Measurements from ENCODE around the gene FRMD8. TPM values are rescaled to one million over a fixed set of nuclear protein-coding genes. Genes with fewer than 3 reads are reported as not detected.

The FRMD8 gene
- total RNA-seq, 5 donors from 2014 or later (not counting 1 experiment from before 2014, with no cell fraction given), result 35.6 to 79.1 (median 77.8) TPM

DNA sequence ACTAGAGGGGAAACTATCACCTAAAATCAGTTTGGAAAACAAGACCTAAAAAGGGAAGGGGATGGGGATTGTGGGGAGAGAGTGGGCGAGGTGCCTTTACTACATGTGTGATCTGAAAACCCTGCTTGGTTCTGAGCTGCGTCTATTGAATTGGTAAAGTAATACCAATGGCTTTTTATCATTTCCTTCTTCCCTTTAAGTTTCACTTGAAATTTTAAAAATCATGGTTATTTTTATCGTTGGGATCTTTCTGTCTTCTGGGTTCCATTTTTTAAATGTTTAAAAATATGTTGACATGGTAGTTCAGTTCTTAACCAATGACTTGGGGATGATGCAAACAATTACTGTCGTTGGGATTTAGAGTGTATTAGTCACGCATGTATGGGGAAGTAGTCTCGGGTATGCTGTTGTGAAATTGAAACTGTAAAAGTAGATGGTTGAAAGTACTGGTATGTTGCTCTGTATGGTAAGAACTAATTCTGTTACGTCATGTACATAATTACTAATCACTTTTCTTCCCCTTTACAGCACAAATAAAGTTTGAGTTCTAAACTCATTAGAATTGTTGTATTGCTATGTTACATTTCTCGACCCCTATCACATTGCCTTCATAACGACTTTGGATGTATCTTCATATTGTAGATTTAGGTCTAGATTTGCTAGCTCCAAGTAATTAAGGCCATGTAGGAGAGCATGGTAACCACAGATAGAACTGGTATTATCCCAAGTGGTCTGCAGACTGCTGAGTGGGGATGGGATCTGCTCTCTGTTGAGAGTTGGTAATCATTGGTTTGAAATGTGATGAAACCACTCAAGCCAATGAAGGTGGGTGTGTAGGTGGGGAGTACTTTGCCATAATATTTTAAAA is 39.8 kb downstream of the FRMD8 start:
- Histone ChIP-seq H3K4me3 (ENCODE audit: control insufficient read depth in 1 of 2, extremely low read depth in 1 of 2, low read length in 1 of 2) (peak overlapping the region; percentile 92 to 95), H3K36me3 (ENCODE audit: control insufficient read depth in 2 of 2, extremely low read depth in 1 of 2, insufficient read depth in 1 of 2, low read length in 1 of 2) (peaks cover 0 to 15% of the 10 kb centered on the region in 2 donors), H3K27me3 (replicated peaks in 1 of 2; ENCODE audit: control insufficient read depth in 2 of 2, extremely low read depth in 1 of 2, insufficient read depth in 2 of 2, low read length in 1 of 2) (no peaks in the 10 kb centered on the region), H3K27ac (ENCODE audit: low read length) (peak overlapping the region; percentile 95), H3K4me1 (ENCODE audit: control insufficient read depth in 1 of 2, extremely low read depth in 1 of 2, insufficient read depth in 2 of 2, low read length in 2 of 2) (peaks cover 65 to 76% of the 10 kb centered on the region in 2 experiments), H3K9me3 (no peaks in the 10 kb centered on the region)
- peaks cover 52 to 90% (median 52%) of the 10 kb centered on the region in 3 donors for H3K4me1 Mint-ChIP-seq
- CTCF ChIA-PET, result interaction anchor here in 1 of 2 donors (0.7 to 1.7 kb wide), 2 partner anchors 76 to 82 kb away, joined by 5 to 11 read pairs; no protein-coding TSS in a partner anchor
- DNase-seq, result peak in 8 of 35 experiments; percentile 16 to 86 (median 44)
- peaks cover 54% of the 10 kb centered on the region for H3K36me3 Mint-ChIP-seq
- no peaks in the 10 kb centered on the region for H3K9me3 Mint-ChIP-seq
- POLR2A ChIA-PET, result interaction anchor here (0.6 to 12.1 kb wide), 8 partner anchors 9 to 647 kb away, joined by 3 to 306 read pairs (median 4); partner anchors contain the start of gene MALAT1 (in 2 of the 2)
- no peaks in the 10 kb centered on the region for H3K27me3 Mint-ChIP-seq
- no CpG with 5 or more reads among the region's 9 CpGs for WGBS (ENCODE audit: insufficient coverage)
- ATAC-seq (replicated peaks in 1 of 4), result peak; percentile 8 to 43 (median 8)
- peak overlapping the region; percentile 98 to 99 for H3K27ac Mint-ChIP-seq
- peak overlapping the region; percentile 91 to 100 (median 98) for H3K4me3 Mint-ChIP-seq

DNA sequence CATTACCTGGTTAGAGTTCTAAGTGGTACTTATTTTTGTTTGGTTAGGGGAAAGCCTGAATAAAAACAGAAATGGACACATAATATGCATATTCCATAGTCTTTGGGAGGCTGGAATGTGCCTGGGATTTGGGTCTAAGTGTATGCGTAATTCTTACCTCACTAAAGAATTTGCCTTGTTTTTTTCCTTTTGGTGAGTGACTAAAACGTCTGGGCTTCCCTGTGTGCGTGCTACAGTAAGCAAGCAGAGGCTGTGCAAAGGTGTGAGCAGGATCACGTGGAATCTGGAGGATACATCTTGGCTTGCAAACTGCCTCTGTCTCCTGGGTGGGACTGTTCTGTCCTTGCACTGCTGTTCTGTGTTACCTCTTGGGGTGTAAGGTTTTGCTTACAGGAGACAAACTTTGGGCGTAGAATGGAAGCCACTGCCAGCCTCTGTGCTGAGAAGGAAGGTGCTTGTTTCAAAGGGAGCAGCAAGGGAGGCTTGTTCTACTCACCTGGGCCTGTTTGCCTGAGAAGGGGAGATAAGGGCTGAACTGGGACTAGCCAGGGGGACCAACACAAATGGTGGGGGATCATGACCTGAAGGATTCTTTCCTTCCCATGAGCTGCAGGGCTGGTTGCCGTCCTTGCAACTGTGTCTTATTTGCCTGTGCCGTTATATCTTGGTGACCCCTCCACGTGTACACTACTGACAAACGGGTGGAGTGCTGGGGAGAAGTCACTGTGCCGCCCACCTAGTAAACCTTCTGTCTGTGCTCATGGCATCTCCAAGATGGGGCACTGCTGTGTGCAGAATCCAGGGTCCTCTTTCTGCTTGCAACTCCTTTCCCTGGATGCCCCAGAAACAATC is 40.6 kb downstream of the FRMD8 start:
- ATAC-seq (replicated peaks in 1 of 4) (no peak), DNase-seq (peak in 6 of 35 experiments; percentile 7 to 52 (median 34))
- Histone ChIP-seq H3K27ac (ENCODE audit: low read length) (peak overlapping the region; percentile 95), H3K36me3 (ENCODE audit: control insufficient read depth in 2 of 2, extremely low read depth in 1 of 2, insufficient read depth in 1 of 2, low read length in 1 of 2) (peaks cover 0 to 15% of the 10 kb centered on the region in 2 donors), H3K9me3 (no peaks in the 10 kb centered on the region), H3K27me3 (replicated peaks in 1 of 2; ENCODE audit: control insufficient read depth in 2 of 2, extremely low read depth in 1 of 2, insufficient read depth in 2 of 2, low read length in 1 of 2) (no peaks in the 10 kb centered on the region), H3K4me1 (ENCODE audit: control insufficient read depth in 1 of 2, extremely low read depth in 1 of 2, insufficient read depth in 2 of 2, low read length in 2 of 2) (peaks cover 57 to 80% of the 10 kb centered on the region in 2 experiments), H3K4me3 (ENCODE audit: control insufficient read depth in 1 of 2, extremely low read depth in 1 of 2, low read length in 1 of 2) (peak overlapping the region; percentile 42 to 92)
- Mint-ChIP-seq H3K27me3 (no peaks in the 10 kb centered on the region), H3K36me3 (peaks cover 54% of the 10 kb centered on the region), H3K4me3 (peak overlapping the region; percentile 91 to 100 (median 98)), H3K4me1 (peaks cover 58 to 95% (median 61%) of the 10 kb centered on the region in 3 donors), H3K9me3 (no peaks in the 10 kb centered on the region), H3K27ac (peak overlapping the region; percentile 98 to 99)
- ChIA-PET CTCF (no interaction called here), POLR2A (interaction anchor here (2.2 to 12.1 kb wide), 3 partner anchors 72 to 73 kb away, joined by 8 to 306 read pairs (median 98); partner anchors contain the start of gene MALAT1 (in 2 of the 2))
- 5% methylated on average over 5 of the region's 10 CpGs for WGBS (ENCODE audit: insufficient coverage)

DNA sequence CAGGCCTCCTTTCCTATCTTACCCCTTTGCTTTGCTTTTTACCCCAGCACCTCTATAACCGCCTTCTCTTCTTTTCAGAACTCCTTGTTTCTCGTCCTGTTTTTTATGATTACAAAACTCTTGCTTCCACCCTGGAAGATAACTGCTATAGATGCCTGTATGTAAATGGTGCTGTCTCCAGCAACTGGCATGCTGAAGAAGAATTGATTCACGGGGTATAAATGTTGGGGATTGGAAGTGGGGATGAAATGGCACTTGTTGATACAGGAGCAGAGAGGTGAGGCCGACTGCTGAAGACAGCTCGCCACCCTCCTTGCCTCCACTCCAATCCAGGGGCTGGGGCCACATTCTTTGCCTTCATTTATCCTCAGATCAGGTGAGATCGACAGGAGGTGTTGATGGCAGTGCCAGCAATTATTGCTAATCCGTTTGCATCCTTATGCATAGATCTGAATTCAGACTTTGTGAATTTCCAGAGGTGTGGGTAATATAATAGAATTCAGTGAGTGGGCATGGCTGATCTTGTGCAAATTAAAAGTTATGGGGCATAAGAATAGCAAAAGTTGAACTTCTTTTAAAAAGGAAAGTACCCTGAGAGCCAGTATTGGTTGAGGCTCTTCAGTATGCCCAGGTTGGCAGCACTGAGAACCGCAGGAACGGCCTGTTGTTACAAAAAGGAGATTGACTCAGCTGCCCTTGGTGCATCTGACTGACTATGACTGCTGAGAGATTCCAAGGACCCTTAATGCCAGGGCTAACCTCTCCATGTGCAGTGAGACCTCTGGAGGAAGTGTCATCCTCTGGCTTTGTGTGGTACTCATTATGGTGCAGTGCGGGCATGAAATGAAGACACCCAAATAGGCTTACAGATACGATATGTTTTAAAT is 41.5 kb downstream of the FRMD8 start:
- no peaks in the 10 kb centered on the region for H3K9me3 ChIP-seq
- H3K27me3 ChIP-seq (replicated peaks in 1 of 2; ENCODE audit: control insufficient read depth in 2 of 2, extremely low read depth in 1 of 2, insufficient read depth in 2 of 2, low read length in 1 of 2), result no peaks in the 10 kb centered on the region
- H3K9me3 Mint-ChIP-seq, result no peaks in the 10 kb centered on the region
- peak overlapping the region; percentile 30 to 92 for H3K4me3 ChIP-seq (ENCODE audit: control insufficient read depth in 1 of 2, extremely low read depth in 1 of 2, low read length in 1 of 2)
- DNase-seq (peak in 6 of 35 experiments; percentile 13 to 59 (median 32)), ATAC-seq (replicated peaks in 1 of 4) (no peak)
- ChIA-PET POLR2A (interaction anchor here in 1 of 2 donors (2.2 kb wide), 1 partner anchor 72 kb away, joined by 8 read pairs; the partner anchor contains the start of gene MALAT1), CTCF (no interaction called here)
- peaks cover 67 to 97% (median 69%) of the 10 kb centered on the region in 3 donors for H3K4me1 Mint-ChIP-seq
- H3K36me3 ChIP-seq (ENCODE audit: control insufficient read depth in 2 of 2, extremely low read depth in 1 of 2, insufficient read depth in 1 of 2, low read length in 1 of 2), result peaks cover 0 to 15% of the 10 kb centered on the region in 2 donors
- peak overlapping the region; percentile 95 for H3K27ac ChIP-seq (ENCODE audit: low read length)
- WGBS (ENCODE audit: insufficient coverage), result 0% methylated on average over 2 of the region's 11 CpGs
- peak overlapping the region; percentile 98 to 99 for H3K27ac Mint-ChIP-seq
- peak overlapping the region; percentile 91 to 100 (median 98) for H3K4me3 Mint-ChIP-seq
- H3K36me3 Mint-ChIP-seq, result peaks cover 50% of the 10 kb centered on the region
- peaks cover 55 to 84% of the 10 kb centered on the region in 2 experiments for H3K4me1 ChIP-seq (ENCODE audit: control insufficient read depth in 1 of 2, extremely low read depth in 1 of 2, insufficient read depth in 2 of 2, low read length in 2 of 2)
- H3K27me3 Mint-ChIP-seq, result no peaks in the 10 kb centered on the region

DNA sequence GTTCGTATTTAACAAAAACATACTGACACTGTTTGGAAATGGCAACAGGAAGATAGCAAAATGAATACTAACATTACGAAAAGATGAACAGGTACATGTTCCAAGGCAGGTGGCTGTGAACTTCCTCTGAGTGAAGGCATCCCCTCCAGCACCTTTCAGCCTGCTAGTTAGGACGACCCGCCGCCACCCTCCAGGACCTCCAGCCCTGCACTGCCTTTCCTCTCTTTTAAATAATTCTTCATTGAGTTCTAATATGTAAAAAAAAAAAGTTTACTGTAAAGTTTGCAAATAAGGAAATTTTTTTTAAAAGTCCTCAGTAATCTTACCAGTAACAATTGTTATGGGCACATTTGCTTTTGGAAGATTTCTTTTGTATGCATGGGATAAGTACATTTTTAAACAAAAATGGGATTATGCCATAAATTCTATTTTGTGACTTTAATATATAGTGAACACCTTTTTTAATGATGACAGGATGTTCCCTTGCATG is 42.2 kb downstream of the FRMD8 start:
- no peaks in the 10 kb centered on the region for H3K27me3 ChIP-seq (replicated peaks in 1 of 2; ENCODE audit: control insufficient read depth in 2 of 2, extremely low read depth in 1 of 2, insufficient read depth in 2 of 2, low read length in 1 of 2)
- Mint-ChIP-seq H3K4me1 (peaks cover 73 to 97% (median 75%) of the 10 kb centered on the region in 3 donors), H3K9me3 (no peaks in the 10 kb centered on the region), H3K27ac (peak overlapping the region; percentile 98 to 99), H3K27me3 (no peaks in the 10 kb centered on the region), H3K4me3 (peak overlapping the region; percentile 91 to 100 (median 98)), H3K36me3 (peaks cover 48% of the 10 kb centered on the region)
- WGBS (ENCODE audit: insufficient coverage), result 20% methylated on average over 1 of the region's 5 CpGs
- H3K36me3 ChIP-seq (ENCODE audit: control insufficient read depth in 2 of 2, extremely low read depth in 1 of 2, insufficient read depth in 1 of 2, low read length in 1 of 2), result peaks cover 0 to 12% of the 10 kb centered on the region in 2 donors
- ChIA-PET POLR2A (interaction anchor here (0.6 to 2.2 kb wide), 2 partner anchors 71 kb away, joined by 3 to 8 read pairs; partner anchors contain the start of gene MALAT1 (in 1 of the 2)), CTCF (interaction anchor here in 1 of 2 donors (2.5 kb wide), 1 partner anchor 12 kb away, joined by 12 read pairs; no protein-coding TSS in a partner anchor)
- H3K27ac ChIP-seq (ENCODE audit: low read length), result peak overlapping the region; percentile 95
- ATAC-seq (replicated peaks in 1 of 4), result no peak
- peak overlapping the region; percentile 30 to 92 for H3K4me3 ChIP-seq (ENCODE audit: control insufficient read depth in 1 of 2, extremely low read depth in 1 of 2, low read length in 1 of 2)
- H3K9me3 ChIP-seq, result no peaks in the 10 kb centered on the region
- peak in 2 of 35 experiments; percentile 14 to 26 for DNase-seq
- H3K4me1 ChIP-seq (ENCODE audit: control insufficient read depth in 1 of 2, extremely low read depth in 1 of 2, insufficient read depth in 2 of 2, low read length in 2 of 2), result peaks cover 49 to 77% of the 10 kb centered on the region in 2 experiments

DNA sequence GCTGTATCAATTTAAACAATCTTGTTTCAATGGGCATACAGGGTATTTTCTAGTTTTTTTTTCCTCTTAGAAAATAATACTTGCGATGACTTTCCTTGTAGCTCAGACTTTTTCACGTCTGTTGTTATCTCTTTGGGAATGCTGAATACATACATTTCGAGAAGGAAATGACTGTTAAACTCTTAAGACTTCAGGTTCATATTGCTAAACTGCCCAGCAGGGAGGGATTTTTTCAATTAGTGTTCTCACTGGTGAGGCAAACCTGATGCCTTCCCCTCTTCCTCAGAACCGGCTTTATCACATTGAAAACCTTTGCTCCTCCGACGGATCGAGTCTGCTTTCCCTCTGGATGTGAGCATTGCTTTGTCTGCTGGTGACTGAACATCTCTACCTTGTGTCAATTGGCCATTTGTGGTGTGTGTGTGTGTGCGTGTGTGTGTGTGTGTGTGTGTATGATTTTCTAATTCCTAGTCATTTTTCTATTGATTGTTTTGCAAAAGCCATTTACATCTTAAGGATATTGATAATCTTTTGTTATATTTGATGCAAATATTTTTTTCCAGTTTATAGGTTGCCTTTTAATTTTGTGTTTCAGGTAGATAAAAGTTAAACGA is 42.7 kb downstream of the FRMD8 start:
- Mint-ChIP-seq H3K4me1 (peaks cover 75 to 95% (median 77%) of the 10 kb centered on the region in 3 donors), H3K36me3 (peaks cover 44% of the 10 kb centered on the region), H3K9me3 (no peaks in the 10 kb centered on the region), H3K27me3 (no peaks in the 10 kb centered on the region), H3K27ac (peak overlapping the region; percentile 98 to 99), H3K4me3 (peak overlapping the region; percentile 91 to 100 (median 98))
- Histone ChIP-seq H3K27me3 (replicated peaks in 1 of 2; ENCODE audit: control insufficient read depth in 2 of 2, extremely low read depth in 1 of 2, insufficient read depth in 2 of 2, low read length in 1 of 2) (no peaks in the 10 kb centered on the region), H3K9me3 (no peaks in the 10 kb centered on the region), H3K4me3 (ENCODE audit: control insufficient read depth in 1 of 2, extremely low read depth in 1 of 2, low read length in 1 of 2) (peak overlapping the region in 1 of 2 donors; percentile 33), H3K36me3 (ENCODE audit: control insufficient read depth in 2 of 2, extremely low read depth in 1 of 2, insufficient read depth in 1 of 2, low read length in 1 of 2) (peaks cover 0 to 15% of the 10 kb centered on the region in 2 donors), H3K27ac (ENCODE audit: low read length) (peak overlapping the region; percentile 95), H3K4me1 (ENCODE audit: control insufficient read depth in 1 of 2, extremely low read depth in 1 of 2, insufficient read depth in 2 of 2, low read length in 2 of 2) (peaks cover 46 to 72% of the 10 kb centered on the region in 2 experiments)
- DNase-seq (peak in 1 of 35 experiments; percentile 29), ATAC-seq (replicated peaks in 1 of 4) (no peak)
- POLR2A ChIA-PET, result interaction anchor here (0.6 to 2.2 kb wide), 3 partner anchors 8 to 71 kb away, joined by 3 to 8 read pairs (median 8); partner anchors contain the start of gene MALAT1 (in 1 of the 2)
- 0% methylated on average over 2 of the region's 9 CpGs for WGBS (ENCODE audit: insufficient coverage)
- CTCF ChIA-PET, result interaction anchor here in 1 of 2 donors (2.5 kb wide), 1 partner anchor 12 kb away, joined by 12 read pairs; no protein-coding TSS in a partner anchor

Measured in T-cell (primary cell).